Measurements from ENCODE around the gene CDH11.
A peak's percentile ranks its signal among the peaks of the same experiment; 100 is the strongest.

CDH11 gene

GRCh38 chr16:65059406-65059980 is 62.4 kb downstream of the CDH11 start:
- no peak overlapping the region for H3K4me3 ChIP-seq (ENCODE audit: low read depth, low read length)
- H3K36me3 ChIP-seq (ENCODE audit: insufficient read depth, low read length) = no peaks in the 10 kb centered on the region
- peaks cover 25% of the 10 kb centered on the region for H3K4me1 ChIP-seq (ENCODE audit: control insufficient read depth, insufficient read depth, low read length, unreplicated experiment)
- H3K79me2 ChIP-seq (ENCODE audit: control insufficient read depth, insufficient read depth, low read length, unreplicated experiment) = peaks cover 15% of the 10 kb centered on the region
- no peak overlapping the region for H2AFZ ChIP-seq (ENCODE audit: low read length, unreplicated experiment)
- H3K27ac ChIP-seq (ENCODE audit: low read depth, low read length) = no peak overlapping the region
- no peaks in the 10 kb centered on the region for H3K27me3 ChIP-seq (ENCODE audit: insufficient read depth, low read length)

- Histone ChIP-seq H3K27me3 (ENCODE audit: insufficient read depth, low read length) (no peaks in the 10 kb centered on the region), H3K27ac (ENCODE audit: low read depth, low read length) (no peak overlapping the region), H3K36me3 (ENCODE audit: insufficient read depth, low read length) (peaks cover 7% of the 10 kb centered on the region; the same call in 1 of the 2 replicates), H3K4me1 (ENCODE audit: control insufficient read depth, insufficient read depth, low read length, unreplicated experiment) (peaks cover 13% of the 10 kb centered on the region), H2AFZ (ENCODE audit: low read length, unreplicated experiment) (no peak overlapping the region), H3K4me3 (ENCODE audit: low read depth, low read length) (no peak overlapping the region), H3K79me2 (ENCODE audit: control insufficient read depth, insufficient read depth, low read length, unreplicated experiment) (peaks cover 13% of the 10 kb centered on the region)
These were observed 64.7 kb downstream of the CDH11 start for GRCh38 chr16:65057184-65057583.

- Histone ChIP-seq H3K4me1 (ENCODE audit: control insufficient read depth, insufficient read depth, low read length, unreplicated experiment) (no peaks in the 10 kb centered on the region), H3K27me3 (ENCODE audit: insufficient read depth, low read length) (no peaks in the 10 kb centered on the region), H2AFZ (ENCODE audit: low read length, unreplicated experiment) (no peak overlapping the region), H3K4me3 (ENCODE audit: low read depth, low read length) (no peak overlapping the region), H3K36me3 (ENCODE audit: insufficient read depth, low read length) (peaks cover 7% of the 10 kb centered on the region; the same call in 1 of the 2 replicates), H3K79me2 (ENCODE audit: control insufficient read depth, insufficient read depth, low read length, unreplicated experiment) (peaks cover 8% of the 10 kb centered on the region), H3K27ac (ENCODE audit: low read depth, low read length) (no peak overlapping the region)
These were observed 67.4 kb downstream of the CDH11 start for GRCh38 chr16:65054457-65054856.

GRCh38 chr16:65049679-65050078 is 72.2 kb downstream of the CDH11 start:
- Histone ChIP-seq H3K4me1 (ENCODE audit: control insufficient read depth, insufficient read depth, low read length, unreplicated experiment) (peaks cover 7% of the 10 kb centered on the region), H3K27ac (ENCODE audit: low read depth, low read length) (no peak overlapping the region), H3K27me3 (ENCODE audit: insufficient read depth, low read length) (no peaks in the 10 kb centered on the region), H3K79me2 (ENCODE audit: control insufficient read depth, insufficient read depth, low read length, unreplicated experiment) (no peaks in the 10 kb centered on the region), H3K36me3 (ENCODE audit: insufficient read depth, low read length) (peaks cover 10% of the 10 kb centered on the region; the same call in 1 of the 2 replicates), H2AFZ (ENCODE audit: low read length, unreplicated experiment) (no peak overlapping the region), H3K4me3 (ENCODE audit: low read depth, low read length) (no peak overlapping the region)

- no peaks in the 10 kb centered on the region for H3K79me2 ChIP-seq (ENCODE audit: control insufficient read depth, insufficient read depth, low read length, unreplicated experiment)
- H3K36me3 ChIP-seq (ENCODE audit: insufficient read depth, low read length) = 0 out of 2 replicates have a peak, but pooled peaks cover 5% of the 10 kb centered on the region
- no peak overlapping the region for H3K27ac ChIP-seq (ENCODE audit: low read depth, low read length)
- H3K4me1 ChIP-seq (ENCODE audit: control insufficient read depth, insufficient read depth, low read length, unreplicated experiment) = peaks cover 11% of the 10 kb centered on the region
- no peak overlapping the region for H3K4me3 ChIP-seq (ENCODE audit: low read depth, low read length)
- H2AFZ ChIP-seq (ENCODE audit: low read length, unreplicated experiment) = no peak overlapping the region
- H3K27me3 ChIP-seq (ENCODE audit: insufficient read depth, low read length) = no peaks in the 10 kb centered on the region
These were observed 75.9 kb downstream of the CDH11 start for GRCh38 chr16:65045961-65046360.

- H3K27ac ChIP-seq (ENCODE audit: low read depth, low read length) = peak overlapping the region; percentile 36; the same call in 1 of the 2 replicates
- peaks cover 11% of the 10 kb centered on the region for H3K4me1 ChIP-seq (ENCODE audit: control insufficient read depth, insufficient read depth, low read length, unreplicated experiment)
These were observed 77.0 kb downstream of the CDH11 start for GRCh38 chr16:65044873-65045272.

GRCh38 chr16:65044026-65044425 is 77.8 kb downstream of the CDH11 start:
- H3K36me3 ChIP-seq (ENCODE audit: insufficient read depth, low read length) = 0 out of 2 replicates have a peak, but pooled peaks cover 9% of the 10 kb centered on the region
- H3K27ac ChIP-seq (ENCODE audit: low read depth, low read length) = no peak overlapping the region
- H3K27me3 ChIP-seq (ENCODE audit: insufficient read depth, low read length) = no peaks in the 10 kb centered on the region
- peaks cover 11% of the 10 kb centered on the region for H3K4me1 ChIP-seq (ENCODE audit: control insufficient read depth, insufficient read depth, low read length, unreplicated experiment)
- H3K4me3 ChIP-seq (ENCODE audit: low read depth, low read length) = no peak overlapping the region
- no peaks in the 10 kb centered on the region for H3K79me2 ChIP-seq (ENCODE audit: control insufficient read depth, insufficient read depth, low read length, unreplicated experiment)
- H2AFZ ChIP-seq (ENCODE audit: low read length, unreplicated experiment) = no peak overlapping the region

More at GRCh38 chr16:65044873-65045272, 77.0 kb downstream of the CDH11 start:
- no peaks in the 10 kb centered on the region for H3K27me3 ChIP-seq (ENCODE audit: insufficient read depth, low read length)
- H3K79me2 ChIP-seq (ENCODE audit: control insufficient read depth, insufficient read depth, low read length, unreplicated experiment) = no peaks in the 10 kb centered on the region
- 0 out of 2 replicates have a peak, but pooled peaks cover 9% of the 10 kb centered on the region for H3K36me3 ChIP-seq (ENCODE audit: insufficient read depth, low read length)
- H3K4me3 ChIP-seq (ENCODE audit: low read depth, low read length) = peak overlapping the region; percentile 52; the same call in 1 of the 2 replicates
- H2AFZ ChIP-seq (ENCODE audit: low read length, unreplicated experiment) = peak overlapping the region; percentile 43

GRCh38 chr16:65042438-65043365 is 79.2 kb downstream of the CDH11 start:
- Histone ChIP-seq H3K27me3 (ENCODE audit: insufficient read depth, low read length) (no peaks in the 10 kb centered on the region), H3K27ac (ENCODE audit: low read depth, low read length) (no peak overlapping the region), H3K79me2 (ENCODE audit: control insufficient read depth, insufficient read depth, low read length, unreplicated experiment) (peaks cover 6% of the 10 kb centered on the region), H3K4me3 (ENCODE audit: low read depth, low read length) (no peak overlapping the region), H2AFZ (ENCODE audit: low read length, unreplicated experiment) (no peak overlapping the region), H3K36me3 (ENCODE audit: insufficient read depth, low read length) (0 out of 2 replicates have a peak, but pooled peaks cover 9% of the 10 kb centered on the region), H3K4me1 (ENCODE audit: control insufficient read depth, insufficient read depth, low read length, unreplicated experiment) (peaks cover 11% of the 10 kb centered on the region)

GRCh38 chr16:65041667-65042066 is 80.2 kb downstream of the CDH11 start:
- H3K36me3 ChIP-seq (ENCODE audit: insufficient read depth, low read length) = 0 out of 2 replicates have a peak, but pooled peaks cover 9% of the 10 kb centered on the region
- H3K4me1 ChIP-seq (ENCODE audit: control insufficient read depth, insufficient read depth, low read length, unreplicated experiment) = peaks cover 11% of the 10 kb centered on the region
- no peak overlapping the region for H3K27ac ChIP-seq (ENCODE audit: low read depth, low read length)
- H2AFZ ChIP-seq (ENCODE audit: low read length, unreplicated experiment) = no peak overlapping the region
- no peak overlapping the region for H3K4me3 ChIP-seq (ENCODE audit: low read depth, low read length)
- no peaks in the 10 kb centered on the region for H3K27me3 ChIP-seq (ENCODE audit: insufficient read depth, low read length)
- peaks cover 6% of the 10 kb centered on the region for H3K79me2 ChIP-seq (ENCODE audit: control insufficient read depth, insufficient read depth, low read length, unreplicated experiment)

GRCh38 chr16:65038100-65038499 is 83.8 kb downstream of the CDH11 start:
- Histone ChIP-seq H2AFZ (ENCODE audit: low read length, unreplicated experiment) (no peak overlapping the region), H3K36me3 (ENCODE audit: insufficient read depth, low read length) (0 out of 2 replicates have a peak, but pooled peaks cover 6% of the 10 kb centered on the region)

More at GRCh38 chr16:65038100-65038499, 83.8 kb downstream of the CDH11 start:
- Histone ChIP-seq H3K4me1 (ENCODE audit: control insufficient read depth, insufficient read depth, low read length, unreplicated experiment) (no peaks in the 10 kb centered on the region), H3K79me2 (ENCODE audit: control insufficient read depth, insufficient read depth, low read length, unreplicated experiment) (peaks cover 6% of the 10 kb centered on the region), H3K27me3 (ENCODE audit: insufficient read depth, low read length) (no peaks in the 10 kb centered on the region), H3K4me3 (ENCODE audit: low read depth, low read length) (no peak overlapping the region), H3K27ac (ENCODE audit: low read depth, low read length) (no peak overlapping the region)
